Measurements from ENCODE around the gene CHMP2B. TPM values are rescaled to one million over a fixed set of nuclear protein-coding genes. Genes with fewer than 3 reads are reported as not detected.

The CHMP2B gene
- total RNA-seq, 1 donor from 2014 or later: 27.7 TPM

DNA sequence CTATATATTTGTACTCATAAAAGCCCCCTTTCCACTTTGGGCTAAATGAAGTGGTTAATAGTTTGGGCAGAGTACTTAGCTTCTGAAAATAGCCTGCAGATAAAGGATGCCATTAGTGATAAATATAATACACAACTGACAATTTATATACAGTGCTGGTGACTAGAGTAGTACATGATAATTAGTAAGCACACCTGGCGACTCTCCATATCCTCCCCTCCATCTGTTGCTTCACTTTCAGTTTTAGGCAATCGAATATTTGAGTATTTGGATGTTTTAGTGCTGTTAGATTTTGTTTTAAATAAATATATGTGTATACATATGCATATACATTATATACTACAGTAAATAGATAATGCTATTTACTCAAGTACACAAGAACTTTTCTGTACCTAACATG is 35.9 kb upstream of the CHMP2B start:
- Histone ChIP-seq H3K27me3 (no peaks in the 10 kb centered on the region), H3K4me3 (no peak overlapping the region), H3K36me3 (no peaks in the 10 kb centered on the region), H3K27ac (no peak overlapping the region), H3K4me1 (no peaks in the 10 kb centered on the region), H3K9me3 (no peaks in the 10 kb centered on the region)
- TF ChIP-seq, protein P1, sequence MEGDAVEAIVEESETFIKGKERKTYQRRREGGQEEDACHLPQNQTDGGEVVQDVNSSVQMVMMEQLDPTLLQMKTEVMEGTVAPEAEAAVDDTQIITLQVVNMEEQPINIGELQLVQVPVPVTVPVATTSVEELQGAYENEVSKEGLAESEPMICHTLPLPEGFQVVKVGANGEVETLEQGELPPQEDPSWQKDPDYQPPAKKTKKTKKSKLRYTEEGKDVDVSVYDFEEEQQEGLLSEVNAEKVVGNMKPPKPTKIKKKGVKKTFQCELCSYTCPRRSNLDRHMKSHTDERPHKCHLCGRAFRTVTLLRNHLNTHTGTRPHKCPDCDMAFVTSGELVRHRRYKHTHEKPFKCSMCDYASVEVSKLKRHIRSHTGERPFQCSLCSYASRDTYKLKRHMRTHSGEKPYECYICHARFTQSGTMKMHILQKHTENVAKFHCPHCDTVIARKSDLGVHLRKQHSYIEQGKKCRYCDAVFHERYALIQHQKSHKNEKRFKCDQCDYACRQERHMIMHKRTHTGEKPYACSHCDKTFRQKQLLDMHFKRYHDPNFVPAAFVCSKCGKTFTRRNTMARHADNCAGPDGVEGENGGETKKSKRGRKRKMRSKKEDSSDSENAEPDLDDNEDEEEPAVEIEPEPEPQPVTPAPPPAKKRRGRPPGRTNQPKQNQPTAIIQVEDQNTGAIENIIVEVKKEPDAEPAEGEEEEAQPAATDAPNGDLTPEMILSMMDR (IDR thresholded peaks at IDR 0.05): no peak
- intact Hi-C loops (cut with DNase I): no loop called here
- DNase-seq (ENCODE audit: low spot score in 2 of 2): no peak

DNA sequence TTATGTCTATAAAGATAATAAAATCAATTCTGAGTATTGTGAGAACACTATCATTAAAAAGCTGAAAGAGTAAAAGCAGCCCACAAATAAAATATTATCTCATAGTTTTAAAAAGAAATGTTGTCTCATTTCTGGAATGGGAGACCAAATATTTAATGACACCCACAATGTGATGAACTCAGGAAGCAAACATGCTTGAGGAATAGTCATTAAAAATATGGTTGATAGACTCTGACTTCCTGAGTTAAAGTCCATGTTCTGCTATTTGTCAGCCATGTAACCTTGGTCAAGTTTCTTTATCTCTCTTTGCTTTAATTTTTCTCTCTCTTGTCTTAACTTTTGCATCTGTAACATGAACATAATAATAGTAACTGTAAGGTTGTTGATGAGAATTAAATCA is 35.5 kb upstream of the CHMP2B start:
- no peak for DNase-seq (ENCODE audit: low spot score in 2 of 2)
- intact Hi-C loops (cut with DNase I): no loop called here

DNA sequence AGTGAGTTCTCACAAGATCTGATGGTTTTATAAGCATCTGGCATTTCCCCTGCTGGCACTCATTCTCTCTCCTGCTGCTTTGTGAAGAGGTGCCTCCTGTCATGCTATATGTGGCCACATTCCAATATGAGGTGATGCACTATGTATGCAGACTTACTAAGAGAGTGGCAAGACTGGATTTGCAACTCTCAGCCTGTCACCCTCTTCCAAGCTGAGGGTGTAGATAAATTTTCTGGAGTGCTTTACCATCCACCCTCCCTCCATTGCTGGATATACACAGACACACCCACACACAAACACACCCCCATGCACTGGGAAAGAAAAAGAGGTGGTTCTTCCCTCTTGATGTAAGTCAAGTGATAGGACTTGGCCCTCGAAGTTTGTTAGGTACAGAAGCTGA is 30.2 kb upstream of the CHMP2B start:
- H3K4me3 ChIP-seq: no peak overlapping the region
- no peaks in the 10 kb centered on the region for H3K36me3 ChIP-seq
- H3K9me3 ChIP-seq: no peaks in the 10 kb centered on the region
- intact Hi-C loops (cut with DNase I): no loop called here
- no peak overlapping the region for H3K27ac ChIP-seq
- H3K27me3 ChIP-seq: no peaks in the 10 kb centered on the region
- no peaks in the 10 kb centered on the region for H3K4me1 ChIP-seq
- DNase-seq (ENCODE audit: low spot score in 2 of 2): no peak
- TF ChIP-seq, protein P1 (IDR thresholded peaks at IDR 0.05): no peak

More for the DNA sequence above, 35.5 kb upstream of the CHMP2B start:
- TF ChIP-seq, protein P1 (IDR thresholded peaks at IDR 0.05): no peak
- Histone ChIP-seq H3K9me3 (no peaks in the 10 kb centered on the region), H3K4me1 (no peaks in the 10 kb centered on the region), H3K27ac (no peak overlapping the region), H3K27me3 (no peaks in the 10 kb centered on the region), H3K36me3 (no peaks in the 10 kb centered on the region), H3K4me3 (no peak overlapping the region)

DNA sequence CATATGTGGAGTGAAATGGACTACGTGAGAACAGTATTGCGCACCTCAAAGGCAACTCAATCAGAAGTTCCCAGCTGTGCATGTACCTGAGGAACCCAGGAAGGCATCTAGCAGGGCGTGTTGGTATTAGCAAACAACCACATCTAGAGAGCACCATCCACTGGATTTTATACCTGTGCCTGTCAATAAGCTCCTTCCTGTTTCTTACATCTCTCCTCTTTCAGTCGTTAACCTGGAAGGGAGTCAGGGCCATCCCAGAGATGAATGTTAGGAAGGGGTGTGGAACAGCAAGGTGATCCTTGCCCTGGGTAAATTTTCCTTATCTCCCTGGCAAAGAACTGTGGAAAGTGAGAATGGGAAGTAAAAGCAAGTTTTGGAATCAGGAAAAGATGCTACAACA is 29.6 kb upstream of the CHMP2B start:
- Histone ChIP-seq H3K4me1 (no peaks in the 10 kb centered on the region), H3K9me3 (no peaks in the 10 kb centered on the region), H3K4me3 (no peak overlapping the region), H3K27me3 (no peaks in the 10 kb centered on the region), H3K36me3 (no peaks in the 10 kb centered on the region), H3K27ac (no peak overlapping the region)
- intact Hi-C loops (cut with DNase I): no loop called here
- TF ChIP-seq, protein P1 (IDR thresholded peaks at IDR 0.05): no peak
- DNase-seq (ENCODE audit: low spot score in 2 of 2): no peak

DNA sequence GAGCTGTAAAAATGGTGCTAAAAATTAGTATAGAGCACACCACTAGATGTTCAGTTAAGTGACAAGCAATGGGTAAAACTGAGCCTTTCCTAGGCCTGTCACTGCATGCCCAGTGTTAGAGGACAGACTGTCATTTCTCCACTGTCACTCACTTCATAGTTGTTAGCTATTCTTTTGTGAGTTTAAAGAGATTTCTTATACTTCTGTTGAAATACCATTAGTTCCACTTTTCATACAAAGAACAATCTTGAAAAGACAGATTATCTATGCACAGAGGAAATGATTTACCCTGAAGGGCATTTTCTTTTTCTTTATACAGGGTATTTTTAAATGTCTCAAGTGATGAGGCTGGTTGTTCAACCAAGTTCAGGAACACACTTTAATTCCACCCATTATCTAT is 28.3 kb upstream of the CHMP2B start:
- H3K27me3 ChIP-seq: no peaks in the 10 kb centered on the region
- no peak for DNase-seq (ENCODE audit: low spot score in 2 of 2)
- H3K4me1 ChIP-seq: no peaks in the 10 kb centered on the region
- H3K4me3 ChIP-seq: no peak overlapping the region
- H3K27ac ChIP-seq: no peak overlapping the region
- H3K36me3 ChIP-seq: no peaks in the 10 kb centered on the region
- TF ChIP-seq, protein P1 (IDR thresholded peaks at IDR 0.05): no peak
- H3K9me3 ChIP-seq: no peaks in the 10 kb centered on the region
- intact Hi-C loops (cut with DNase I): no loop called here

DNA sequence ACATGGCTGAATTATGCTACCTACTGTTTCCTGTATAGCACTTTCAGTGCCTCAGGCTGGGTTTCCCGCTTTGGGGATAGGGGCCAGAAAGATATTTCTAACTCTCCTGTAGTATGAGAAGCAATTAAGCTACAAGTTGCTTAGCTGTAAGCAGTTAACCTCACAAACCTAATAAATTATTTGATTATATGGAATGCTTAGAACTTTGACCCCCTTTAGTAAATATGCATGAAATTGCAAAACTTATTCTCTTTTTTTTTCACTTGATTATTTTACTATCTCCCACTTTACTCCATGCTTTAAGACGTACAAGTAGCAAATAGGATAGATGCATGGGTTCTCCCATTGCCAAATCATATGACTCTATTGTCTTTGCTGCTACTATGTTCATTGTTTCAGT is 27.5 kb upstream of the CHMP2B start:
- no peaks in the 10 kb centered on the region for H3K36me3 ChIP-seq
- no peaks in the 10 kb centered on the region for H3K9me3 ChIP-seq
- H3K27ac ChIP-seq: no peak overlapping the region
- TF ChIP-seq, protein P1 (IDR thresholded peaks at IDR 0.05): no peak
- DNase-seq (ENCODE audit: low spot score in 2 of 2): no peak
- no peaks in the 10 kb centered on the region for H3K4me1 ChIP-seq
- intact Hi-C loops (cut with DNase I): no loop called here
- no peak overlapping the region for H3K4me3 ChIP-seq
- no peaks in the 10 kb centered on the region for H3K27me3 ChIP-seq

Measured in ascending aorta (tissue), 2 donors.